Liver (tissue), 9 donors: ENCODE data around the gene AGPAT2. TPM values are rescaled to one million over a fixed set of nuclear protein-coding genes. Genes with fewer than 3 reads are reported as not detected.

Source experiments
- DNase-seq: peaks from one replicate; pipeline ENCODE4 v3.0.0-alpha.2; 2017; ENCODE audit warnings: low spot score
- H3K27ac ChIP-seq, 2 donors: one replicate each; pipeline ENCODE4 v1.7.0; 2013; ENCODE audit warnings: inconsistent platforms in 2 of 2, low read length in 2 of 2, control low read depth in 1 of 2, low read depth in 1 of 2, mild to moderate bottlenecking in 1 of 2
- H3K27me3 ChIP-seq, 4 donors: one replicate each; pipeline versions ENCODE4 v1.6.1 to v1.7.0; 2013; ENCODE audit warnings: low read length in 3 of 4, inconsistent platforms in 1 of 4, mild to moderate bottlenecking in 1 of 4, moderate library complexity in 1 of 4; ENCODE audit not compliant: control insufficient read depth in 4 of 4, insufficient read depth in 4 of 4
- H3K36me3 ChIP-seq, 4 donors: one replicate each; pipeline versions ENCODE4 v1.6.1 to v1.7.0; 2013; ENCODE audit warnings: low read length in 3 of 4, mild to moderate bottlenecking in 3 of 4, low read depth in 1 of 4, moderate library complexity in 1 of 4; ENCODE audit not compliant: control insufficient read depth in 4 of 4, insufficient read depth in 3 of 4
- H3K4me1 ChIP-seq, 4 donors: one replicate each; pipeline versions ENCODE4 v1.6.1 to v1.7.0; 2013; ENCODE audit warnings: low read length in 3 of 4, mild to moderate bottlenecking in 3 of 4, moderate library complexity in 1 of 4; ENCODE audit not compliant: control insufficient read depth in 4 of 4, insufficient read depth in 4 of 4
- H3K4me3 ChIP-seq, 3 donors: one replicate each; pipeline versions ENCODE4 v1.6.1 to v1.7.0; 2013; ENCODE audit warnings: low read length in 3 of 3, control low read depth in 1 of 3, low read depth in 1 of 3, mild to moderate bottlenecking in 1 of 3
- H3K9ac ChIP-seq, 2 donors: one replicate each; pipeline ENCODE4 v1.7.0; 2013; ENCODE audit warnings: low read length in 2 of 2, mild to moderate bottlenecking in 2 of 2, moderate library complexity in 2 of 2, control low read depth in 1 of 2, low read depth in 1 of 2
- H3K9me3 ChIP-seq, 4 donors: one replicate each; pipeline versions ENCODE4 v1.6.1 to v1.7.0; 2013; ENCODE audit warnings: low read length in 3 of 4; ENCODE audit not compliant: control insufficient read depth in 4 of 4
- EGR1 ChIP-seq, 2 donors: IDR thresholded peaks; 2 replicates each; pipeline ENCODE4 v1.6.1; 2016 to 2018; ENCODE audit warnings: antibody characterized with exemption in 2 of 2, low read depth in 2 of 2
- HNF4A ChIP-seq, 2 donors: conservative IDR thresholded peaks; 2 replicates each; pipeline ENCODE4 v1.6.1; 2016; ENCODE audit warnings: antibody characterized with exemption in 2 of 2, mild to moderate bottlenecking in 2 of 2
- HNF4G ChIP-seq: IDR thresholded peaks from 2 replicates; pipeline ENCODE4 v1.6.1; 2016; ENCODE audit warnings: antibody characterized with exemption
- NR2F2 ChIP-seq: IDR thresholded peaks from 2 replicates; pipeline ENCODE4 v1.6.1; 2016; ENCODE audit warnings: antibody characterized with exemption
- RAD21 ChIP-seq, 2 donors: IDR thresholded peaks; 2 replicates each; pipeline ENCODE4 v1.6.1; 2016; ENCODE audit warnings: antibody characterized with exemption in 2 of 2, mild to moderate bottlenecking in 2 of 2
- RXRA ChIP-seq, 2 donors: IDR thresholded peaks; 2 replicates each; pipeline ENCODE4 v1.6.1; 2017 to 2018; ENCODE audit warnings: antibody characterized with exemption in 2 of 2, mild to moderate bottlenecking in 1 of 2
- WGBS: extraction: QIAGEN DNeasy Blood & Tissue Kit; methylation state at CpG from one replicate; pipeline ENCODE4 v1.1.7; 2013; 5-methylcytosine and 5-hydroxymethylcytosine counted together
- polyA plus RNA-seq, 2 donors: library from polyadenylated mRNA; stranded (reverse) in 1 of 2; unstranded in 1 of 2; fragments of 200-250 nt in 1 of 2; fragments of >200 nt in 1 of 2; fragmentation: Nextera tagmentation in 1 of 2; extraction: Ambion mirVana in 1 of 2; gene quantifications; one replicate each; pipeline versions ENCODE4 v1.2.1 to v1.2.3, GENCODE V29; 2013 to 2015
- total RNA-seq, 2 donors: library from RNA; depleted of rRNA; stranded (reverse); fragments of >200 nt; gene quantifications; one replicate each; pipeline ENCODE4 v1.2.3, GENCODE V29; 2014
- TF ChIP-seq, protein P1 (sequence below): fragments of 150-350 bp; IDR thresholded peaks from 2 replicates; pipeline ENCODE4 v1.5.1; 2017; ENCODE audit warnings: improper control_type of control experiment, low read depth, low read length; ENCODE audit not compliant: missing input control
- TF ChIP-seq, protein P2 (sequence below): IDR thresholded peaks from 2 replicates; pipeline ENCODE4 v1.6.1; 2016; ENCODE audit warnings: antibody characterized with exemption, mild to moderate bottlenecking
- donor health status: healthy.
- donor health status: healthy.
- donor health status: healthy.
- donor health status: healthy.
- donor health status: healthy.

Gene AGPAT2
- total and polyA plus RNA-seq, 4 donors = 75.1 to 222 (median 212) TPM

DNA sequence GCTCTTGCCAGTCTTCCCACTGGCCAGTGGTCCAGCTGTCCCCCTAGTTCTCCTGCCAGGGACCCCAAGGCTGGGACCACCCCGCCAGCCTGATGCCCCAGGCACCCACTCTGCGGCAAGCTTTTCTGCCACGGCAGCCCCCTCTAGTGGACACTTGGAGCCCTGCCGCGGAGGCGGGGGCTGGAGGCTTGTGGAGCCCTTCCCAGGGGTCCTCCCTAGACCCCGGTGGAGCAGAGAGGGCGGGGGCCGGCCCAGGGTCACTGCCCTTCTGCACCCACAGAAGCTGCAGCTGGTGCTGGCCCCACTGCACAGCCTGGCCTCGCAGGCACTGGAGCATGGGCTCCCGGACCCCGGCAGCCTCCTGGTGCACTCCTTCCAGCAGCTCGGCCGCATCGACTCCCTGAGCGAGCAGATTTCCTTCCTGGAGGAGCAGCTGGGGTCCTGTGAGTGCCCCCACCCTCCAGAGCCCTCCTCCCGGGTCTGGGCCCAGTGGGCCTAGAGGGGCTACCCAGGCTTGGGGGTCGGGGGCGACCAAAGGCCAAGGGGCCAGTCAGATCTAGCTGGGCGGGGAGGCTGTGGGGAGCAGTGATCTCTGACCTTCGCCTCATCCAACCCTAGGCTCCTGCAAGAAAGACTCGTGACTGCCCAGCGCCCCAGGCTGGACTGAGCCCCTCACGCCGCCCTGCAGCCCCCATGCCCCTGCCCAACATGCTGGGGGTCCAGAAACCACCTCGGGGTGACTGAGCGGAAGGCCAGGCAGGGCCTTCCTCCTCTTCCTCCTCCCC is 15.4 kb downstream of the AGPAT2 start:
- peak; percentile 65 for DNase-seq
- no peaks in the 10 kb centered on the region for H3K27me3 ChIP-seq
- H3K27ac ChIP-seq = peak overlapping the region in 1 of 2 donors; percentile 23
- TF ChIP-seq RAD21 (IDR thresholded peaks at IDR 0.05) = peak; percentile 30 to 60
- TF ChIP-seq NR2F2 = no peak
- peak in 1 of 2 donors; percentile 3 for TF ChIP-seq RXRA (IDR thresholded peaks at IDR 0.05)
- TF ChIP-seq, protein P1, sequence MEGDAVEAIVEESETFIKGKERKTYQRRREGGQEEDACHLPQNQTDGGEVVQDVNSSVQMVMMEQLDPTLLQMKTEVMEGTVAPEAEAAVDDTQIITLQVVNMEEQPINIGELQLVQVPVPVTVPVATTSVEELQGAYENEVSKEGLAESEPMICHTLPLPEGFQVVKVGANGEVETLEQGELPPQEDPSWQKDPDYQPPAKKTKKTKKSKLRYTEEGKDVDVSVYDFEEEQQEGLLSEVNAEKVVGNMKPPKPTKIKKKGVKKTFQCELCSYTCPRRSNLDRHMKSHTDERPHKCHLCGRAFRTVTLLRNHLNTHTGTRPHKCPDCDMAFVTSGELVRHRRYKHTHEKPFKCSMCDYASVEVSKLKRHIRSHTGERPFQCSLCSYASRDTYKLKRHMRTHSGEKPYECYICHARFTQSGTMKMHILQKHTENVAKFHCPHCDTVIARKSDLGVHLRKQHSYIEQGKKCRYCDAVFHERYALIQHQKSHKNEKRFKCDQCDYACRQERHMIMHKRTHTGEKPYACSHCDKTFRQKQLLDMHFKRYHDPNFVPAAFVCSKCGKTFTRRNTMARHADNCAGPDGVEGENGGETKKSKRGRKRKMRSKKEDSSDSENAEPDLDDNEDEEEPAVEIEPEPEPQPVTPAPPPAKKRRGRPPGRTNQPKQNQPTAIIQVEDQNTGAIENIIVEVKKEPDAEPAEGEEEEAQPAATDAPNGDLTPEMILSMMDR = peak; percentile 72
- no peak for TF ChIP-seq HNF4A (conservative IDR thresholded peaks at IDR 0.05)
- no peak overlapping the region for H3K9ac ChIP-seq
- 43% methylated on average over 27 of the region's 27 CpGs for WGBS
- no peaks in the 10 kb centered on the region for H3K9me3 ChIP-seq
- no peak overlapping the region for H3K4me3 ChIP-seq
- peaks cover 28 to 58% (median 45%) of the 10 kb centered on the region in 4 donors for H3K4me1 ChIP-seq
- peaks cover 0 to 15% (median 3%) of the 10 kb centered on the region in 4 donors for H3K36me3 ChIP-seq

GRCh38 chr9:136671254-136671614 is 16.0 kb downstream of the AGPAT2 start:
- Histone ChIP-seq H3K4me1 (peaks cover 28 to 54% (median 43%) of the 10 kb centered on the region in 4 donors), H3K9ac (no peak overlapping the region), H3K9me3 (no peaks in the 10 kb centered on the region), H3K27me3 (no peaks in the 10 kb centered on the region), H3K27ac (no peak overlapping the region), H3K4me3 (no peak overlapping the region), H3K36me3 (peaks cover 0 to 14% (median under 1%) of the 10 kb centered on the region in 4 donors)
- 30% methylated on average over 12 of the region's 12 CpGs for WGBS
- DNase-seq = no peak
- TF ChIP-seq, protein P2, sequence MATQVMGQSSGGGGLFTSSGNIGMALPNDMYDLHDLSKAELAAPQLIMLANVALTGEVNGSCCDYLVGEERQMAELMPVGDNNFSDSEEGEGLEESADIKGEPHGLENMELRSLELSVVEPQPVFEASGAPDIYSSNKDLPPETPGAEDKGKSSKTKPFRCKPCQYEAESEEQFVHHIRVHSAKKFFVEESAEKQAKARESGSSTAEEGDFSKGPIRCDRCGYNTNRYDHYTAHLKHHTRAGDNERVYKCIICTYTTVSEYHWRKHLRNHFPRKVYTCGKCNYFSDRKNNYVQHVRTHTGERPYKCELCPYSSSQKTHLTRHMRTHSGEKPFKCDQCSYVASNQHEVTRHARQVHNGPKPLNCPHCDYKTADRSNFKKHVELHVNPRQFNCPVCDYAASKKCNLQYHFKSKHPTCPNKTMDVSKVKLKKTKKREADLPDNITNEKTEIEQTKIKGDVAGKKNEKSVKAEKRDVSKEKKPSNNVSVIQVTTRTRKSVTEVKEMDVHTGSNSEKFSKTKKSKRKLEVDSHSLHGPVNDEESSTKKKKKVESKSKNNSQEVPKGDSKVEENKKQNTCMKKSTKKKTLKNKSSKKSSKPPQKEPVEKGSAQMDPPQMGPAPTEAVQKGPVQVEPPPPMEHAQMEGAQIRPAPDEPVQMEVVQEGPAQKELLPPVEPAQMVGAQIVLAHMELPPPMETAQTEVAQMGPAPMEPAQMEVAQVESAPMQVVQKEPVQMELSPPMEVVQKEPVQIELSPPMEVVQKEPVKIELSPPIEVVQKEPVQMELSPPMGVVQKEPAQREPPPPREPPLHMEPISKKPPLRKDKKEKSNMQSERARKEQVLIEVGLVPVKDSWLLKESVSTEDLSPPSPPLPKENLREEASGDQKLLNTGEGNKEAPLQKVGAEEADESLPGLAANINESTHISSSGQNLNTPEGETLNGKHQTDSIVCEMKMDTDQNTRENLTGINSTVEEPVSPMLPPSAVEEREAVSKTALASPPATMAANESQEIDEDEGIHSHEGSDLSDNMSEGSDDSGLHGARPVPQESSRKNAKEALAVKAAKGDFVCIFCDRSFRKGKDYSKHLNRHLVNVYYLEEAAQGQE = no peak

DNA sequence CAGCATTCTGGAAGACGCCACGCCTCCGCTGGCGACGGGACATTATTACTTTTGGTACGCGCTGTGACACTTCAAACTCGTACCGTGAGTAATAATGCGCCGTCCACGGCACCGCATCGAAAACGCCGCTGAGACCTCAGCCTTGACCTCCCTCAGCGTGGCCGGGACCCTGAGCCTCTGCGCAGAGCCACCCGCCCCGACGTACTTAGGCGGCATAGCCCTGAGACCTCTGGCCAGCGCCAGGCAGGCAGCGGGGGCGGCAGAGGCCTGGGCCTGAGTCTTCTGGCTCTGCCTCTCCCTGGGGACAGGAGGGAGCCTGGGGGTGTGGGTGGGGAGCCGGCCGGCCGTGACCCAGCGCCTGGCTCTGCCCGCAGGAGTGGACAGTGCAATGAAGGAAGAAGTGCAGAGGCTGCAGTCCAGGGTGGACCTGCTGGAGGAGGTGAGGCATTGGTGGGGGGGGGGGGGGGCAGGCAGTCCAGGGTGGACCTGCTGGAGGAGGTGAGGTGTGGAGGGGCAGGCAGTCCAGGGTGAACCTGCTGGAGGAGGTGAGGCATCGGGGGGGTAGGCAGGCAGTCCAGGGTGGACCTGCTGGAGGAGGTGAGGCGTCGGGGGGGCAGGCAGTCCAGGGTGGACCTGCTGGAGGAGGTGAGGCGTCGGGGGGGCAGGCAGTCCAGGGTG is 16.5 kb downstream of the AGPAT2 start:
- WGBS = 49% methylated on average over 36 of the region's 36 CpGs
- Histone ChIP-seq H3K36me3 (peaks cover 0 to 14% (median 0%) of the 10 kb centered on the region in 4 donors), H3K9ac (no peak overlapping the region), H3K27me3 (no peaks in the 10 kb centered on the region), H3K9me3 (no peaks in the 10 kb centered on the region), H3K4me1 (peaks cover 28 to 49% (median 41%) of the 10 kb centered on the region in 4 donors), H3K27ac (no peak overlapping the region), H3K4me3 (no peak overlapping the region)
- no peak for DNase-seq
- TF ChIP-seq EGR1 (IDR thresholded peaks at IDR 0.05; ENCODE audit: low read depth in 2 of 2) (peak in 1 of 2 donors; percentile 8), HNF4G (no peak)
